ENCODE results near the gene CHD5. TPM values are rescaled to one million over a fixed set of nuclear protein-coding genes. Genes with fewer than 3 reads are reported as not detected.

CHD5 gene
- total RNA-seq, 1 donor from 2014 or later = 0.16 TPM

GRCh38 chr1:6185635-6186382 lies 5.7 kb upstream of the CHD5 start:
- peaks cover 19% of the 10 kb centered on the region for H3K4me1 Mint-ChIP-seq
- H3K9me3 Mint-ChIP-seq = no peaks in the 10 kb centered on the region
- no peak for DNase-seq (ENCODE audit: low read depth, low spot score)
- H3K27me3 Mint-ChIP-seq (ENCODE audit: low read depth) = peaks cover 39% of the 10 kb centered on the region
- no peak overlapping the region for H3K27ac Mint-ChIP-seq (ENCODE audit: unreplicated experiment)
- H3K36me3 Mint-ChIP-seq (ENCODE audit: low read depth) = peaks cover 23% of the 10 kb centered on the region
- TF ChIP-seq, protein P1, sequence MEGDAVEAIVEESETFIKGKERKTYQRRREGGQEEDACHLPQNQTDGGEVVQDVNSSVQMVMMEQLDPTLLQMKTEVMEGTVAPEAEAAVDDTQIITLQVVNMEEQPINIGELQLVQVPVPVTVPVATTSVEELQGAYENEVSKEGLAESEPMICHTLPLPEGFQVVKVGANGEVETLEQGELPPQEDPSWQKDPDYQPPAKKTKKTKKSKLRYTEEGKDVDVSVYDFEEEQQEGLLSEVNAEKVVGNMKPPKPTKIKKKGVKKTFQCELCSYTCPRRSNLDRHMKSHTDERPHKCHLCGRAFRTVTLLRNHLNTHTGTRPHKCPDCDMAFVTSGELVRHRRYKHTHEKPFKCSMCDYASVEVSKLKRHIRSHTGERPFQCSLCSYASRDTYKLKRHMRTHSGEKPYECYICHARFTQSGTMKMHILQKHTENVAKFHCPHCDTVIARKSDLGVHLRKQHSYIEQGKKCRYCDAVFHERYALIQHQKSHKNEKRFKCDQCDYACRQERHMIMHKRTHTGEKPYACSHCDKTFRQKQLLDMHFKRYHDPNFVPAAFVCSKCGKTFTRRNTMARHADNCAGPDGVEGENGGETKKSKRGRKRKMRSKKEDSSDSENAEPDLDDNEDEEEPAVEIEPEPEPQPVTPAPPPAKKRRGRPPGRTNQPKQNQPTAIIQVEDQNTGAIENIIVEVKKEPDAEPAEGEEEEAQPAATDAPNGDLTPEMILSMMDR (conservative IDR thresholded peaks at IDR 0.05) = peak; percentile 70
- H3K4me3 Mint-ChIP-seq = no peak overlapping the region

DNA sequence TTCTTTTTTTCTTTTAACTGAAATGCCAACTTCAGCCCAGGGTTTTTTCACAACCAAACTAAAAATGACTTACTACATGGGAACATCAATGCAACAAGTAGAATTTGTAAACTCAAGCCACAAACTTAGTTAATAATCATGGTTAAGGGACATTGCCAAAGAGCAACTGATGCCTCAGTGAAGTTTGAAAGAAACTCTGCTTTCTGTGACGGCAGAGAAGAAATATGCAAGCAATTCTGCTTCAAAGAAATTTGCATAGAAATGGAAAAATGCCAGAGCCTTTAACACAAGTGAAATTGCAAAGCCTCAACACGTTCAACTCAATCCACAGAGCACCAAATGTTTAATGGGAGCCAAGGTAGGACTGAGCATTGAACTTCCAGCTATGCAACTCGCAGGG lies 5.0 kb upstream of the CHD5 start:
- peaks cover 19% of the 10 kb centered on the region for H3K4me1 Mint-ChIP-seq
- no peak for DNase-seq (ENCODE audit: low read depth, low spot score)
- peaks cover 43% of the 10 kb centered on the region for H3K27me3 Mint-ChIP-seq (ENCODE audit: low read depth)
- H3K4me3 Mint-ChIP-seq = no peak overlapping the region
- TF ChIP-seq, protein P1 (conservative IDR thresholded peaks at IDR 0.05) = no peak
- H3K27ac Mint-ChIP-seq (ENCODE audit: unreplicated experiment) = no peak overlapping the region
- H3K36me3 Mint-ChIP-seq (ENCODE audit: low read depth) = peaks cover 23% of the 10 kb centered on the region
- no peaks in the 10 kb centered on the region for H3K9me3 Mint-ChIP-seq

DNA sequence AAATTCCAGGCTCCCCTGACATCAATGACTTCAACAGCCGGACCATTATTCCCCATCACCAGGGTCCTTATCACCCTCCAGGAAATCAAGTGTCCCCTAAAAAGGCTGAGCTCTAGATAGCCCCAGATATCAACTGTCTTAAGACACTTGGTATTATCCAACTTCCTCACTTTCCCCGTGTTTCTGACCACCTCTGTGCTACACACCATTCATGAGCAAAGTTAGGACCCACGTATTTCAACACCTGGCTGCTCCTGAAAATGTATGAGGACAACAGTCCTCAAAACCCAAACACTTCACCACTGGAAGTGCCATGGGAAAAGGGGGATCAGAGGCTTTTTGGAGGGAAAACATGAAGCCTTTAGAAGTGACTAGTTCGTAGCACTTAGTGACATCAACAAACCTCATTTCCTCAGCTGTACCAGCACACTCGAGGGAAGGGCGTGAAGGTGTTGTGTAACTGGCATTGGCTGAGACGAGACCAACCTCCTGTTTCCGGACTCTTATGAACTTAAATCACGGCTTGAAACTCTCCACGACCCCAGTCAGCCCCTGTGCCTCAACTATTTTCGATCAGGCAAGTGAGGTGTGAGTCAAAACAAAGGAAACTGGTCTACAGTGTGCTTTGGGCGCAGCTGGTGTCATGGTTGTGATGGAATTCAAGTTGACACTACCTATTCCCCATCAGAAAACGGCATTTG lies 4.1 kb upstream of the CHD5 start:
- TF ChIP-seq, protein P1 (conservative IDR thresholded peaks at IDR 0.05) = no peak
- H3K27me3 Mint-ChIP-seq (ENCODE audit: low read depth) = peaks cover 43% of the 10 kb centered on the region
- DNase-seq (ENCODE audit: low read depth, low spot score) = no peak
- peaks cover 21% of the 10 kb centered on the region for H3K36me3 Mint-ChIP-seq (ENCODE audit: low read depth)
- H3K4me3 Mint-ChIP-seq = no peak overlapping the region
- H3K9me3 Mint-ChIP-seq = no peaks in the 10 kb centered on the region
- peaks cover 15% of the 10 kb centered on the region for H3K4me1 Mint-ChIP-seq
- no peak overlapping the region for H3K27ac Mint-ChIP-seq (ENCODE audit: unreplicated experiment)

GRCh38 chr1:6183520-6183989 lies 3.4 kb upstream of the CHD5 start:
- no peak overlapping the region for H3K27ac Mint-ChIP-seq (ENCODE audit: unreplicated experiment)
- peaks cover 17% of the 10 kb centered on the region for H3K36me3 Mint-ChIP-seq (ENCODE audit: low read depth)
- peaks cover 43% of the 10 kb centered on the region for H3K27me3 Mint-ChIP-seq (ENCODE audit: low read depth)
- no peak for DNase-seq (ENCODE audit: low read depth, low spot score)
- H3K9me3 Mint-ChIP-seq = no peaks in the 10 kb centered on the region
- peak overlapping the region; percentile 35 for H3K4me3 Mint-ChIP-seq
- TF ChIP-seq, protein P1 (conservative IDR thresholded peaks at IDR 0.05) = peak; percentile 30
- peaks cover 15% of the 10 kb centered on the region for H3K4me1 Mint-ChIP-seq

DNA sequence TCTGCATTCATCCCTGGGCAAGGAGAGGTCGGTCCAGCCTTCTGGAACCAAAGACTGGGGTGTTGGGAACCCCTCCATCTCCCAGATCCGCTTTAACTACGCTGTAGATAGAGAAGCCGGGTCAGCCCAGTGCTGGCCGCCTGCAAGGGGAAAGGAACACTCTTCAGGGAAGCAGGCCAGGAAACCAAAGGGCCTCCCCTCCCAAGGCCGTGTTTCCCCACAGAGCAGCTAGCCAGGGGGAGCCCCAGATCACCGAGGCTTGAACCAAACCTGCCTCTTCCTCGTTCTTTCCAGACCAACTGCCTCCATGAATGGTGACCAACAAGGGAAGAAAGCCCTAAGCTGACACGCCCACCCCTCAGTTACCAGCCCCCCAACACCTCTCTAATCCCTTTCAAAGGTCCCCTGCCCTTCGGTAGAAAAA lies 1.2 kb upstream of the CHD5 start:
- Mint-ChIP-seq H3K27ac (ENCODE audit: unreplicated experiment) (no peak overlapping the region), H3K4me3 (peak overlapping the region; percentile 29), H3K9me3 (no peaks in the 10 kb centered on the region), H3K36me3 (ENCODE audit: low read depth) (peaks cover 14% of the 10 kb centered on the region), H3K27me3 (ENCODE audit: low read depth) (peaks cover 43% of the 10 kb centered on the region), H3K4me1 (peaks cover 15% of the 10 kb centered on the region)
- TF ChIP-seq, protein P1 (conservative IDR thresholded peaks at IDR 0.05) = no peak
- DNase-seq (ENCODE audit: low read depth, low spot score) = no peak
